HFFc6 (cell line): ENCODE measurements around the gene WFIKKN2. TPM values are rescaled to one million over a fixed set of nuclear protein-coding genes. Genes with fewer than 3 reads are reported as not detected.
"Not testable (repeated sequence)": the region's sequence is repeated elsewhere in the genome, so short reads cannot be mapped to it uniquely, and the experiment has no call there.

Experiments
- DNase-seq: peaks from one replicate; pipeline ENCODE4 v3.0.0-alpha.2; 2018
- H3K27ac Mint-ChIP-seq: 2 replicates; pipeline ENCODE4 v1.8.0; 2020; ENCODE audit warnings: mild to moderate bottlenecking, mixed read lengths
- H3K27me3 Mint-ChIP-seq: 2 replicates; pipeline ENCODE4 v1.8.0; 2021; ENCODE audit warnings: mild to moderate bottlenecking, moderate library complexity, mixed read lengths; ENCODE audit not compliant: insufficient read depth
- H3K36me3 Mint-ChIP-seq: 2 replicates; pipeline ENCODE4 v1.8.0; 2021; ENCODE audit warnings: low read depth, mixed read lengths
- H3K4me1 Mint-ChIP-seq: 2 replicates; pipeline ENCODE4 v1.8.0; 2020; ENCODE audit warnings: low read depth, mixed read lengths
- H3K4me3 Mint-ChIP-seq: 2 replicates; pipeline ENCODE4 v1.8.0; 2020; ENCODE audit warnings: mild to moderate bottlenecking, moderate library complexity, mixed read lengths
- H3K9me3 Mint-ChIP-seq: 2 replicates; pipeline ENCODE4 v1.8.0; 2020; ENCODE audit warnings: mild to moderate bottlenecking, mixed read lengths
- CTCF ChIP-seq: fragments of 200-600 bp; sonication (generic); IDR thresholded peaks from 2 replicates; pipeline ENCODE4 v1.5.0; 2021; ENCODE audit warnings: antibody characterized with exemption, mild to moderate bottlenecking
- total RNA-seq, 6 experiments: library from RNA; stranded (reverse); fragmentation: NEBNext Ultra II Directional; extraction: Animal tissue kit (Norgen Biotek cat#: 25700); gene quantifications; 2 replicates in 1 of 6; 3 replicates in 5 of 6; pipeline ENCODE4 v1.2.3, GENCODE V29; 2021

The WFIKKN2 gene
- total RNA-seq, 6 experiments from 2014 or later, result 0.05 to 0.07 (median 0.05) TPM; not detected in 3

GRCh38 chr17:50871364-50871763 lies 36.0 kb downstream of the WFIKKN2 start:
- DNase-seq, result no peak
- no peak for TF ChIP-seq CTCF
- H3K4me1 Mint-ChIP-seq, result peaks cover 14% of the 10 kb centered on the region
- no peaks in the 10 kb centered on the region for H3K36me3 Mint-ChIP-seq
- H3K9me3 Mint-ChIP-seq, result no peaks in the 10 kb centered on the region
- H3K4me3 Mint-ChIP-seq, result no peak overlapping the region
- no peak overlapping the region for H3K27ac Mint-ChIP-seq
- no peaks in the 10 kb centered on the region for H3K27me3 Mint-ChIP-seq

GRCh38 chr17:50871898-50872297 lies 36.5 kb downstream of the WFIKKN2 start:
- H3K4me3 Mint-ChIP-seq, result no peak overlapping the region

GRCh38 chr17:50872710-50873424 lies 37.5 kb downstream of the WFIKKN2 start:
- Mint-ChIP-seq H3K4me1 (peaks cover 11% of the 10 kb centered on the region), H3K4me3 (no peak overlapping the region), H3K27ac (no peak overlapping the region), H3K36me3 (no peaks in the 10 kb centered on the region), H3K9me3 (no peaks in the 10 kb centered on the region), H3K27me3 (peaks cover 3% of the 10 kb centered on the region; the same call in 1 of the 2 replicates)
- peak; percentile 16 for DNase-seq
- no peak for TF ChIP-seq CTCF

More at GRCh38 chr17:50871898-50872297, 36.5 kb downstream of the WFIKKN2 start:
- Mint-ChIP-seq H3K27ac (no peak overlapping the region), H3K9me3 (no peaks in the 10 kb centered on the region), H3K36me3 (no peaks in the 10 kb centered on the region), H3K4me1 (peaks cover 14% of the 10 kb centered on the region), H3K27me3 (no peaks in the 10 kb centered on the region)
- no peak for TF ChIP-seq CTCF
- no peak for DNase-seq

GRCh38 chr17:50875074-50875473 lies 39.7 kb downstream of the WFIKKN2 start:
- Mint-ChIP-seq H3K36me3 (no peaks in the 10 kb centered on the region), H3K27ac (no peak overlapping the region), H3K4me1 (no peaks in the 10 kb centered on the region; the same call in 1 of the 2 replicates), H3K9me3 (no peaks in the 10 kb centered on the region), H3K27me3 (peaks cover 3% of the 10 kb centered on the region; the same call in 1 of the 2 replicates), H3K4me3 (no peak overlapping the region)
- DNase-seq, result no peak
- TF ChIP-seq CTCF, result no peak

- H3K9me3 Mint-ChIP-seq, H3K27ac Mint-ChIP-seq, H3K36me3 Mint-ChIP-seq, H3K4me1 Mint-ChIP-seq, H3K27me3 Mint-ChIP-seq, DNase-seq, H3K4me3 Mint-ChIP-seq: not testable (repeated sequence)
Observed at GRCh38 chr17:50877042-50877441, 41.7 kb downstream of the WFIKKN2 start.

GRCh38 chr17:50877838-50878237 lies 42.5 kb downstream of the WFIKKN2 start:
- Mint-ChIP-seq H3K27ac (no peak overlapping the region), H3K4me3 (no peak overlapping the region), H3K36me3 (no peaks in the 10 kb centered on the region), H3K9me3 (no peaks in the 10 kb centered on the region), H3K27me3 (peaks cover 3% of the 10 kb centered on the region; the same call in 1 of the 2 replicates), H3K4me1 (peaks cover 6% of the 10 kb centered on the region)
- no peak for DNase-seq
- TF ChIP-seq CTCF, result no peak
